ENCODE measurements around the gene PIP4K2C. TPM values are rescaled to one million over a fixed set of nuclear protein-coding genes. Genes with fewer than 3 reads are reported as not detected.
A peak's percentile ranks its signal among the peaks of the same experiment; 100 is the strongest.

PIP4K2C gene
- total and polyA plus RNA-seq, 2 experiments from 2014 or later: 10.8 to 30.6 TPM

GRCh38 chr12:57549909-57550640 lies 40.9 kb upstream of the PIP4K2C start, which contains the start of gene KIF5A:
Gene KIF5A (plus strand): TSS chr12:57550044. CDS start chr12:57550272, 228 bp downstream.
- H3F3A ChIP-seq (replicated peaks; ENCODE audit: low read depth): peaks cover 13% of the 10 kb centered on the region
- H3K4me1 ChIP-seq (ENCODE audit: insufficient read depth): peaks cover 33% of the 10 kb centered on the region
- H2AFZ ChIP-seq: peak within 1 kb of the TSS; percentile 99

More at GRCh38 chr12:57549909-57550640, 40.9 kb upstream of the PIP4K2C start, which contains the start of gene KIF5A:
- H3K79me2 ChIP-seq (replicated peaks; ENCODE audit: insufficient read depth): peaks cover 50% of the 10 kb centered on the region
- H3K4me3 Mint-ChIP-seq: peak within 1 kb of the TSS; percentile 79
- peaks cover 26% of the 10 kb centered on the region for H4K20me1 ChIP-seq (replicated peaks; ENCODE audit: insufficient read depth)
- TF ChIP-seq CTCF (conservative IDR thresholded peaks at IDR 0.05; ENCODE audit: low read depth in 2 of 2) (0 out of 4 replicates have a peak, but pooled peaks of 1 of the 2 experiments have one; percentile 22), EZH2phosphoT487 (IDR thresholded peaks at IDR 0.05; ENCODE audit: unreplicated experiment) (no peak), STAT1 (IDR thresholded peaks at IDR 0.05; ENCODE audit: unreplicated experiment) (no peak), EZH2 (IDR thresholded peaks at IDR 0.05; ENCODE audit: low read depth, unreplicated experiment) (no peak), POLR2AphosphoS5 (IDR thresholded peaks at IDR 0.05; ENCODE audit: low read depth) (peak; percentile 84), NANOG (IDR thresholded peaks at IDR 0.05; ENCODE audit: borderline replicate concordance) (no peak), JUNB (IDR thresholded peaks at IDR 0.05; ENCODE audit: unreplicated experiment) (no peak), ZNF114 (CRISPR knock-in tag; IDR thresholded peaks at IDR 0.05) (no peak), ETS1 (IDR thresholded peaks at IDR 0.05) (no peak)
- peak; percentile 73 for ATAC-seq
- no peak within 1 kb of the TSS for H3K27ac ChIP-seq (ENCODE audit: low read depth)
- H3K27me3 ChIP-seq (ENCODE audit: insufficient read depth): peaks cover 14% of the 10 kb centered on the region
- peaks cover 62% of the 10 kb centered on the region for H3K4me1 Mint-ChIP-seq
- no peaks in the 10 kb centered on the region for H3K9me2 ChIP-seq (ENCODE audit: insufficient read depth)
- H3K4me3 ChIP-seq: peak within 1 kb of the TSS; percentile 99
- peaks cover 13% of the 10 kb centered on the region for H3K27me3 Mint-ChIP-seq (ENCODE audit: insufficient read depth, low read depth, poor library complexity)
- peak; percentile 90 for DNase-seq (ENCODE audit: low spot score)
- peaks cover 3% of the 10 kb centered on the region; the same call in 2 of the 3 replicates for H3K36me3 Mint-ChIP-seq (ENCODE audit: low read depth)
- H3K9me3 Mint-ChIP-seq: no peaks in the 10 kb centered on the region
- H3K4me2 ChIP-seq: peak within 1 kb of the TSS; percentile 88
- no peaks in the 10 kb centered on the region for H3K36me3 ChIP-seq (ENCODE audit: insufficient read depth)
- no peak within 1 kb of the TSS for H3K27ac Mint-ChIP-seq
